ENCODE results near the gene MAB21L3. TPM values are rescaled to one million over a fixed set of nuclear protein-coding genes. Genes with fewer than 3 reads are reported as not detected.

The MAB21L3 gene
- total and polyA plus RNA-seq, 2 of the 13 experiments (the other 11 are each of a cell fraction or from before 2014, with no cell fraction given), result 0.55 to 4.1 TPM

DNA sequence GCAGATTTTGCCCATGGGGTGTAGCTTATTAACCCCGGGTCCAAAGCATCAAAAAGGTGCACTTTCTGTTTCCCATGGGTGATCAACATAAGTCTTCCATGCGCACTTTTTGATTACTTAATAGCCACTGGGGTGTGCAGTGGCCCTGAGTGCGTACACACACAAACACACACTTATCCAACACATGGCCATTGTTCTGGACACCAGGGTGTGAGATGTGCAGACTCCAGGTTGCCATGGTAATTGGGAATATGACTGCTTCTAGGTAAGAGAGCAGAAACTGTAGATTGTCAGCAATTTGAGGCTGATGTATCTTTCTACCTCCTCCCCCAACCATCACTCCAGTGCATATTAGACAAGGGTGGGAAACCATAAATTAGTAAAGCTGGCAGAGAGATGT is 68.8 kb downstream of the MAB21L3 start:
- Histone ChIP-seq H3K36me3 (replicated peaks in 1 of 2; ENCODE audit: control insufficient read depth in 1 of 2, insufficient read depth in 2 of 2, low read length in 2 of 2) (no peaks in the 10 kb centered on the region), H4K20me1 (ENCODE audit: insufficient read depth, low read length) (no peaks in the 10 kb centered on the region), H3K27ac (ENCODE audit: extremely low read length, insufficient read depth, low read length) (peak overlapping the region; percentile 57), H3K4me1 (ENCODE audit: insufficient read depth, low read length) (peaks cover 82% of the 10 kb centered on the region), H3K4me2 (ENCODE audit: low read depth, low read length) (peak overlapping the region; percentile 53), H3K79me2 (ENCODE audit: insufficient read depth, low read length) (no peaks in the 10 kb centered on the region), H3K4me3 (replicated peaks in 1 of 3; ENCODE audit: insufficient read depth in 1 of 3, low read depth in 2 of 3, low read length in 3 of 3) (no peak overlapping the region), H3K9ac (ENCODE audit: insufficient read depth, low read depth, low read length) (no peak overlapping the region), H3K27me3 (ENCODE audit: control insufficient read depth in 1 of 2, insufficient read depth in 2 of 2, low read length in 2 of 2) (no peaks in the 10 kb centered on the region), H2AFZ (ENCODE audit: low read length) (no peak overlapping the region), H3K9me3 (ENCODE audit: low read length) (no peaks in the 10 kb centered on the region)
- POLR2A ChIA-PET, result interaction anchor here (0.6 to 0.9 kb wide), 2 partner anchors 41 to 391 kb away, joined by 3 read pairs; partner anchors contain the start of gene CD58
- in situ Hi-C loops (cut with HindIII; ENCODE audit: extremely low pct_ligation_motif_present, low pct_unique_long_range_greater_than_20kb), result no loop called here
- ATAC-seq (peak; percentile 15), FAIRE-seq (no peak), DNase-seq (ENCODE audit: low spot score) (peak; percentile 27)
- WGBS (ENCODE audit: low lambda C conversion rate), result 0% methylated on average over 3 of the region's 3 CpGs
- CTCF ChIA-PET (ENCODE audit: low intra/inter-chr PET ratio, low total read pairs), result no interaction called here
- no TSS peak for BruUV-seq (replicated peaks)
- intact Hi-C loops (cut with micrococcal nuclease; ENCODE audit: unreplicated experiment), result loop anchor here (1.0 kb wide), 1 partner anchor 27 kb away; no protein-coding TSS in a partner anchor
- no peak for TF ChIP-seq SOX6 (IDR thresholded peaks at IDR 0.05)
- 0 out of 2 replicates have a peak, but pooled peaks have one; percentile 38 for TF ChIP-seq SOX6 (CRISPR knock-in tag; IDR thresholded peaks at IDR 0.05)
- no peak for TF ChIP-seq ZNF614 (CRISPR knock-in tag; IDR thresholded peaks at IDR 0.05; ENCODE audit: borderline replicate concordance)
- TF ChIP-seq, protein P1, sequence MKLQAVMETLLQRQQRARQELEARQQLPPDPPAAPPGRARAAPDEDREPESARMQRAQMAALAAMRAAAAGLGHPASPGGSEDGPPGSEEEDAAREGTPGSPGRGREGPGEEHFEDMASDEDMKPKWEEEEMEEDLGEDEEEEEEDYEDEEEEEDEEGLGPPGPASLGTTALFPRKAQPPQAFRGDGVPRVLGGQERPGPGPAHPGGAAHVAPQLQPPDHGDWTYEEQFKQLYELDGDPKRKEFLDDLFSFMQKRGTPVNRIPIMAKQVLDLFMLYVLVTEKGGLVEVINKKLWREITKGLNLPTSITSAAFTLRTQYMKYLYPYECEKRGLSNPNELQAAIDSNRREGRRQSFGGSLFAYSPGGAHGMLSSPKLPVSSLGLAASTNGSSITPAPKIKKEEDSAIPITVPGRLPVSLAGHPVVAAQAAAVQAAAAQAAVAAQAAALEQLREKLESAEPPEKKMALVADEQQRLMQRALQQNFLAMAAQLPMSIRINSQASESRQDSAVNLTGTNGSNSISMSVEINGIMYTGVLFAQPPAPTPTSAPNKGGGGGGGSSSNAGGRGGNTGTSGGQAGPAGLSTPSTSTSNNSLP (IDR thresholded peaks at IDR 0.05; ENCODE audit: low read depth, low read length), result 0 out of 2 replicates have a peak, but pooled peaks have one; percentile 12
- TF ChIP-seq, protein P2, sequence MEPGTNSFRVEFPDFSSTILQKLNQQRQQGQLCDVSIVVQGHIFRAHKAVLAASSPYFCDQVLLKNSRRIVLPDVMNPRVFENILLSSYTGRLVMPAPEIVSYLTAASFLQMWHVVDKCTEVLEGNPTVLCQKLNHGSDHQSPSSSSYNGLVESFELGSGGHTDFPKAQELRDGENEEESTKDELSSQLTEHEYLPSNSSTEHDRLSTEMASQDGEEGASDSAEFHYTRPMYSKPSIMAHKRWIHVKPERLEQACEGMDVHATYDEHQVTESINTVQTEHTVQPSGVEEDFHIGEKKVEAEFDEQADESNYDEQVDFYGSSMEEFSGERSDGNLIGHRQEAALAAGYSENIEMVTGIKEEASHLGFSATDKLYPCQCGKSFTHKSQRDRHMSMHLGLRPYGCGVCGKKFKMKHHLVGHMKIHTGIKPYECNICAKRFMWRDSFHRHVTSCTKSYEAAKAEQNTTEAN (CRISPR knock-in tag; conservative IDR thresholded peaks at IDR 0.05), result peak; percentile 95
- no peak for TF ChIP-seq HMG20B (CRISPR knock-in tag; conservative IDR thresholded peaks at IDR 0.05)
- TF ChIP-seq PCBP1 (IDR thresholded peaks at IDR 0.05; ENCODE audit: borderline replicate concordance, low read depth, low read length), result no peak
- TF ChIP-seq BORCS8-MEF2B (CRISPR knock-in tag; IDR thresholded peaks at IDR 0.05), result no peak
- TF ChIP-seq, protein P3, sequence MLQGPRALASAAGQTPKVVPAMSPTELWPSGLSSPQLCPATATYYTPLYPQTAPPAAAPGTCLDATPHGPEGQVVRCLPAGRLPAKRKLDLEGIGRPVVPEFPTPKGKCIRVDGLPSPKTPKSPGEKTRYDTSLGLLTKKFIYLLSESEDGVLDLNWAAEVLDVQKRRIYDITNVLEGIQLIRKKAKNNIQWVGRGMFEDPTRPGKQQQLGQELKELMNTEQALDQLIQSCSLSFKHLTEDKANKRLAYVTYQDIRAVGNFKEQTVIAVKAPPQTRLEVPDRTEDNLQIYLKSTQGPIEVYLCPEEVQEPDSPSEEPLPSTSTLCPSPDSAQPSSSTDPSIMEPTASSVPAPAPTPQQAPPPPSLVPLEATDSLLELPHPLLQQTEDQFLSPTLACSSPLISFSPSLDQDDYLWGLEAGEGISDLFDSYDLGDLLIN (CRISPR knock-in tag; IDR thresholded peaks at IDR 0.05; ENCODE audit: borderline replicate concordance), result no peak
- TF ChIP-seq ZNF317 (CRISPR knock-in tag; IDR thresholded peaks at IDR 0.05), result 0 out of 2 replicates have a peak, but pooled peaks have one; percentile 20
- no peak for TF ChIP-seq ZNF501 (CRISPR knock-in tag; IDR thresholded peaks at IDR 0.05)
- no peak for TF ChIP-seq ZNF674 (CRISPR knock-in tag; IDR thresholded peaks at IDR 0.05; ENCODE audit: low read depth)
- TF ChIP-seq, protein P4, sequence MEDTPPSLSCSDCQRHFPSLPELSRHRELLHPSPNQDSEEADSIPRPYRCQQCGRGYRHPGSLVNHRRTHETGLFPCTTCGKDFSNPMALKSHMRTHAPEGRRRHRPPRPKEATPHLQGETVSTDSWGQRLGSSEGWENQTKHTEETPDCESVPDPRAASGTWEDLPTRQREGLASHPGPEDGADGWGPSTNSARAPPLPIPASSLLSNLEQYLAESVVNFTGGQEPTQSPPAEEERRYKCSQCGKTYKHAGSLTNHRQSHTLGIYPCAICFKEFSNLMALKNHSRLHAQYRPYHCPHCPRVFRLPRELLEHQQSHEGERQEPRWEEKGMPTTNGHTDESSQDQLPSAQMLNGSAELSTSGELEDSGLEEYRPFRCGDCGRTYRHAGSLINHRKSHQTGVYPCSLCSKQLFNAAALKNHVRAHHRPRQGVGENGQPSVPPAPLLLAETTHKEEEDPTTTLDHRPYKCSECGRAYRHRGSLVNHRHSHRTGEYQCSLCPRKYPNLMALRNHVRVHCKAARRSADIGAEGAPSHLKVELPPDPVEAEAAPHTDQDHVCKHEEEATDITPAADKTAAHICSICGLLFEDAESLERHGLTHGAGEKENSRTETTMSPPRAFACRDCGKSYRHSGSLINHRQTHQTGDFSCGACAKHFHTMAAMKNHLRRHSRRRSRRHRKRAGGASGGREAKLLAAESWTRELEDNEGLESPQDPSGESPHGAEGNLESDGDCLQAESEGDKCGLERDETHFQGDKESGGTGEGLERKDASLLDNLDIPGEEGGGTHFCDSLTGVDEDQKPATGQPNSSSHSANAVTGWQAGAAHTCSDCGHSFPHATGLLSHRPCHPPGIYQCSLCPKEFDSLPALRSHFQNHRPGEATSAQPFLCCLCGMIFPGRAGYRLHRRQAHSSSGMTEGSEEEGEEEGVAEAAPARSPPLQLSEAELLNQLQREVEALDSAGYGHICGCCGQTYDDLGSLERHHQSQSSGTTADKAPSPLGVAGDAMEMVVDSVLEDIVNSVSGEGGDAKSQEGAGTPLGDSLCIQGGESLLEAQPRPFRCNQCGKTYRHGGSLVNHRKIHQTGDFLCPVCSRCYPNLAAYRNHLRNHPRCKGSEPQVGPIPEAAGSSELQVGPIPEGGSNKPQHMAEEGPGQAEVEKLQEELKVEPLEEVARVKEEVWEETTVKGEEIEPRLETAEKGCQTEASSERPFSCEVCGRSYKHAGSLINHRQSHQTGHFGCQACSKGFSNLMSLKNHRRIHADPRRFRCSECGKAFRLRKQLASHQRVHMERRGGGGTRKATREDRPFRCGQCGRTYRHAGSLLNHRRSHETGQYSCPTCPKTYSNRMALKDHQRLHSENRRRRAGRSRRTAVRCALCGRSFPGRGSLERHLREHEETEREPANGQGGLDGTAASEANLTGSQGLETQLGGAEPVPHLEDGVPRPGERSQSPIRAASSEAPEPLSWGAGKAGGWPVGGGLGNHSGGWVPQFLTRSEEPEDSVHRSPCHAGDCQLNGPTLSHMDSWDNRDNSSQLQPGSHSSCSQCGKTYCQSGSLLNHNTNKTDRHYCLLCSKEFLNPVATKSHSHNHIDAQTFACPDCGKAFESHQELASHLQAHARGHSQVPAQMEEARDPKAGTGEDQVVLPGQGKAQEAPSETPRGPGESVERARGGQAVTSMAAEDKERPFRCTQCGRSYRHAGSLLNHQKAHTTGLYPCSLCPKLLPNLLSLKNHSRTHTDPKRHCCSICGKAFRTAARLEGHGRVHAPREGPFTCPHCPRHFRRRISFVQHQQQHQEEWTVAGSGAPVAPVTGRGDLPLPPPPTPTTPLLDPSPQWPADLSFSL (CRISPR knock-in tag; IDR thresholded peaks at IDR 0.05), result peak; percentile 57; the same call in 1 of the 2 replicates
